MG63 (cell line): Measurements from ENCODE around the gene PTRH1. TPM values are rescaled to one million over a fixed set of nuclear protein-coding genes. Genes with fewer than 3 reads are reported as not detected.
A peak's percentile ranks its signal among the peaks of the same experiment; 100 is the strongest.

Experiments used
- DNase-seq: peaks from one replicate; pipeline ENCODE4 v3.0.0-alpha.2; 2020
- H3K27me3 ChIP-seq: fragments of 250-450 bp; sonication (Bioruptor Pico); 2 replicates; pipeline ENCODE4 v1.5.1; 2020; ENCODE audit warnings: mild to moderate bottlenecking, moderate library complexity
- H3K36me3 ChIP-seq: fragments of 250-450 bp; sonication (Bioruptor Pico); 2 replicates; pipeline ENCODE4 v1.5.1; 2020; ENCODE audit warnings: mild to moderate bottlenecking, moderate library complexity
- H3K4me3 ChIP-seq: fragments of 250-450 bp; sonication (Bioruptor Pico); 2 replicates; pipeline ENCODE4 v1.5.1; 2020; ENCODE audit warnings: mild to moderate bottlenecking, moderate library complexity
- H3K9me3 ChIP-seq: fragments of 250-450 bp; sonication (Bioruptor Pico); 2 replicates; pipeline ENCODE4 v1.5.1; 2020; ENCODE audit warnings: mild to moderate bottlenecking, moderate library complexity
- total RNA-seq: library from RNA; depleted of rRNA; stranded (reverse); fragments of >200 nt; shearing (Covaris generic); gene quantifications from 2 replicates; pipeline ENCODE4 v1.2.3, GENCODE V29; 2014; ENCODE audit warnings: low replicate concordance

PTRH1 gene
- total RNA-seq, 1 experiment from 2014 or later = 26.7 TPM

GRCh38 chr9:127711831-127712274, 3.6 kb downstream of the PTRH1 start:
- Histone ChIP-seq H3K4me3 (no peak overlapping the region), H3K27me3 (no peaks in the 10 kb centered on the region), H3K36me3 (peaks cover 3% of the 10 kb centered on the region), H3K9me3 (no peaks in the 10 kb centered on the region)
- DNase-seq = no peak

- Histone ChIP-seq H3K27me3 (no peaks in the 10 kb centered on the region), H3K36me3 (peaks cover 3% of the 10 kb centered on the region), H3K4me3 (no peak overlapping the region), H3K9me3 (no peaks in the 10 kb centered on the region)
- DNase-seq = no peak
Observed at GRCh38 chr9:127711226-127711701, 4.2 kb downstream of the PTRH1 start.

GRCh38 chr9:127710204-127710783, 5.2 kb downstream of the PTRH1 start:
- Histone ChIP-seq H3K36me3 (peaks cover 3% of the 10 kb centered on the region), H3K27me3 (no peaks in the 10 kb centered on the region), H3K4me3 (no peak overlapping the region), H3K9me3 (no peaks in the 10 kb centered on the region)
- DNase-seq = no peak

GRCh38 chr9:127708952-127709587, 6.4 kb downstream of the PTRH1 start:
- H3K9me3 ChIP-seq = no peaks in the 10 kb centered on the region
- H3K27me3 ChIP-seq = no peaks in the 10 kb centered on the region
- no peak for DNase-seq
- H3K36me3 ChIP-seq = peaks cover 3% of the 10 kb centered on the region; the same call in 1 of the 2 replicates
- H3K4me3 ChIP-seq = no peak overlapping the region

- no peak for DNase-seq
- no peak overlapping the region for H3K4me3 ChIP-seq
- H3K9me3 ChIP-seq = no peaks in the 10 kb centered on the region
- H3K27me3 ChIP-seq = no peaks in the 10 kb centered on the region
- no peaks in the 10 kb centered on the region; the same call in 1 of the 2 replicates for H3K36me3 ChIP-seq
Observed at GRCh38 chr9:127707766-127708165, 7.7 kb downstream of the PTRH1 start.

GRCh38 chr9:127706836-127707241, 8.6 kb downstream of the PTRH1 start, which contains the start of gene CFAP157:
Gene CFAP157 (plus strand): TSS chr9:127706988. CDS start chr9:127707032, 44 bp downstream.
- no peak for DNase-seq
- Histone ChIP-seq H3K36me3 (no peaks in the 10 kb centered on the region), H3K27me3 (no peaks in the 10 kb centered on the region), H3K9me3 (no peaks in the 10 kb centered on the region), H3K4me3 (no peak within 1 kb of the TSS)

GRCh38 chr9:127705577-127706379, 9.7 kb downstream of the PTRH1 start:
- no peaks in the 10 kb centered on the region for H3K36me3 ChIP-seq
- no peaks in the 10 kb centered on the region for H3K27me3 ChIP-seq
- H3K9me3 ChIP-seq = no peaks in the 10 kb centered on the region
- no peak for DNase-seq
- no peak overlapping the region for H3K4me3 ChIP-seq

- H3K4me3 ChIP-seq = no peak overlapping the region
- H3K36me3 ChIP-seq = no peaks in the 10 kb centered on the region
- no peak for DNase-seq
- no peaks in the 10 kb centered on the region for H3K9me3 ChIP-seq
- H3K27me3 ChIP-seq = no peaks in the 10 kb centered on the region
Observed at GRCh38 chr9:127703289-127703946, 12.0 kb downstream of the PTRH1 start.

GRCh38 chr9:127700594-127701255, 14.7 kb downstream of the PTRH1 start:
- H3K36me3 ChIP-seq = no peaks in the 10 kb centered on the region
- no peaks in the 10 kb centered on the region for H3K27me3 ChIP-seq
- H3K4me3 ChIP-seq = no peak overlapping the region
- no peak for DNase-seq
- H3K9me3 ChIP-seq = no peaks in the 10 kb centered on the region

- DNase-seq = no peak
- Histone ChIP-seq H3K36me3 (no peaks in the 10 kb centered on the region), H3K9me3 (no peaks in the 10 kb centered on the region), H3K4me3 (no peak overlapping the region), H3K27me3 (no peaks in the 10 kb centered on the region)
Observed at GRCh38 chr9:127700140-127700539, 15.3 kb downstream of the PTRH1 start.

- H3K9me3 ChIP-seq = no peaks in the 10 kb centered on the region
- no peaks in the 10 kb centered on the region for H3K36me3 ChIP-seq
- peak; percentile 98 for DNase-seq
- H3K4me3 ChIP-seq = peak overlapping the region; percentile 50
- H3K27me3 ChIP-seq = no peaks in the 10 kb centered on the region
Observed at GRCh38 chr9:127698985-127699670, 16.3 kb downstream of the PTRH1 start.

- Histone ChIP-seq H3K27me3 (no peaks in the 10 kb centered on the region), H3K36me3 (no peaks in the 10 kb centered on the region), H3K4me3 (no peak overlapping the region), H3K9me3 (no peaks in the 10 kb centered on the region)
- DNase-seq = no peak
Observed at GRCh38 chr9:127698386-127698785, 17.1 kb downstream of the PTRH1 start.

GRCh38 chr9:127697575-127697974, 17.9 kb downstream of the PTRH1 start:
- H3K36me3 ChIP-seq = no peaks in the 10 kb centered on the region
- H3K27me3 ChIP-seq = no peaks in the 10 kb centered on the region
- H3K9me3 ChIP-seq = no peaks in the 10 kb centered on the region
- H3K4me3 ChIP-seq = no peak overlapping the region
- DNase-seq = no peak

GRCh38 chr9:127694890-127695720, 20.4 kb downstream of the PTRH1 start:
- Histone ChIP-seq H3K27me3 (no peaks in the 10 kb centered on the region), H3K36me3 (peaks cover 2% of the 10 kb centered on the region; the same call in 1 of the 2 replicates), H3K4me3 (no peak overlapping the region), H3K9me3 (no peaks in the 10 kb centered on the region)
- DNase-seq = no peak

GRCh38 chr9:127693697-127694096, 21.8 kb downstream of the PTRH1 start:
- DNase-seq = no peak
- Histone ChIP-seq H3K4me3 (no peak overlapping the region), H3K9me3 (no peaks in the 10 kb centered on the region), H3K36me3 (peaks cover 2% of the 10 kb centered on the region; the same call in 1 of the 2 replicates), H3K27me3 (no peaks in the 10 kb centered on the region)
